ENCODE results near the gene CREB5.

CREB5 gene

GRCh38 chr7:28807396-28807994 lies 395.2 kb downstream of the CREB5 start:
- TF ChIP-seq CTCF (IDR thresholded peaks at IDR 0.05; ENCODE audit: low read depth, low read length, missing control alignments) = no peak
- H3K4me3 ChIP-seq (ENCODE audit: low read depth, low read length) = no peak overlapping the region
- DNase-seq (ENCODE audit: low read depth) = no peak

GRCh38 chr7:28808796-28809533 lies 396.6 kb downstream of the CREB5 start:
- no peak for DNase-seq (ENCODE audit: low read depth)
- H3K4me3 ChIP-seq (ENCODE audit: low read depth, low read length) = no peak overlapping the region
- peak; percentile 32 for TF ChIP-seq CTCF (IDR thresholded peaks at IDR 0.05; ENCODE audit: low read depth, low read length, missing control alignments)

GRCh38 chr7:28811008-28811407 lies 398.7 kb downstream of the CREB5 start:
- no peak overlapping the region for H3K4me3 ChIP-seq (ENCODE audit: low read depth, low read length)
- no peak for TF ChIP-seq CTCF (IDR thresholded peaks at IDR 0.05; ENCODE audit: low read depth, low read length, missing control alignments)
- no peak for DNase-seq (ENCODE audit: low read depth)

GRCh38 chr7:28811701-28812430 lies 399.5 kb downstream of the CREB5 start:
- TF ChIP-seq CTCF (IDR thresholded peaks at IDR 0.05; ENCODE audit: low read depth, low read length, missing control alignments) = no peak
- DNase-seq (ENCODE audit: low read depth) = no peak
- H3K4me3 ChIP-seq (ENCODE audit: low read depth, low read length) = no peak overlapping the region

GRCh38 chr7:28812616-28813015 lies 400.3 kb downstream of the CREB5 start:
- no peak for TF ChIP-seq CTCF (IDR thresholded peaks at IDR 0.05; ENCODE audit: low read depth, low read length, missing control alignments)
- no peak overlapping the region for H3K4me3 ChIP-seq (ENCODE audit: low read depth, low read length)
- no peak for DNase-seq (ENCODE audit: low read depth)

GRCh38 chr7:28813243-28813962 lies 401.1 kb downstream of the CREB5 start:
- TF ChIP-seq CTCF (IDR thresholded peaks at IDR 0.05; ENCODE audit: low read depth, low read length, missing control alignments) = no peak
- H3K4me3 ChIP-seq (ENCODE audit: low read depth, low read length) = no peak overlapping the region
- DNase-seq (ENCODE audit: low read depth) = no peak
